ENCODE measurements around the gene ACVR1C.

ACVR1C gene

DNA sequence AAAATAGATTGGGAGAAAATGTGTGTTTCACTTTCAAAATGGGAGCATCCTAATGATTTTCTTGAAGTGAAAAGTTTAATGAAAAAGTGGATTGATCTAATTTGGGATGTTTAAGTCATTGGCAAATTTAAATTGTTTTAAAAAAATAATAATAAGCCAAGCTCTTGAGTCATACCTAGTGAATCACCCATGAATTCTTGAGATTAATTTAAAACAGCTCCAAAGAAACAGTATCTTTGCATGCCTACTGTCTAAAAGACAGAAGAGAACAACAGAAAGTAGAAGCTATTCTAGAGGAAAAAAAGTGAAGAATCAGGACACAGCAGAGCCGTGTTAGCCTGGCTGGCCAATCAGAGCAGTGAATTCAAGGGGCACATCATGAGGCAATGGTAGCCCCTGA is 7.7 kb downstream of the ACVR1C start:
- H3K4me2 ChIP-seq (ENCODE audit: low read length): peak overlapping the region; percentile 31
- H3K27me3 ChIP-seq (ENCODE audit: control insufficient read depth, insufficient read depth, low read length): peaks cover 5% of the 10 kb centered on the region
- peaks cover 6% of the 10 kb centered on the region for H3K4me1 ChIP-seq (ENCODE audit: control insufficient read depth, insufficient read depth, low read length)
- no peak overlapping the region for H3K4me3 ChIP-seq (ENCODE audit: low read length)
- no peaks in the 10 kb centered on the region for H3K36me3 ChIP-seq (ENCODE audit: insufficient read depth, low read length)
- no peaks in the 10 kb centered on the region for H3K9me3 ChIP-seq (replicated peaks; ENCODE audit: low read length)
- H3K9ac ChIP-seq (ENCODE audit: low read depth, low read length): no peak overlapping the region

DNA sequence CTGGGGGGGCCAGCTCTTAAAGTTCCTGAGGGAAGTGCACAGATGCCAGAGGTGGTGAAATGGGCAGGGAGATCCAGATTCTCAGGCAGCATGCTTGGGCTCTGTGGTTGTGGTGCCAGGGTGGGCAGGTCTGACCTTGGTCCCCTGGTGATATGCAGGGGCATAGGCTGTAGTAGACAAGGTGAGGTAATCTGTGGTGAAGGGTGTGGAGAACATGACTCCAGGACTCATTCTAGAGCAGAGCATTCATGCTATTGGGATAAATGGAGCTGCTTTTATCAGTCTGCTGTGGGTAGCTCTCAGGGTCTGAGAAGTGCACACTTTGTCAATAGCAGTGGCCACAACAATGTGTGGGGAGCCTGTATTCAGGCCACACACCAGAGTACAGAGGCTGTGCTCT is 16.9 kb downstream of the ACVR1C start:
- Histone ChIP-seq H3K27me3 (ENCODE audit: control insufficient read depth, insufficient read depth, low read length) (peaks cover 6% of the 10 kb centered on the region), H3K4me1 (ENCODE audit: control insufficient read depth, insufficient read depth, low read length) (no peaks in the 10 kb centered on the region), H3K9ac (ENCODE audit: low read depth, low read length) (no peak overlapping the region), H3K36me3 (ENCODE audit: insufficient read depth, low read length) (no peaks in the 10 kb centered on the region), H3K9me3 (replicated peaks; ENCODE audit: low read length) (no peaks in the 10 kb centered on the region), H3K4me2 (ENCODE audit: low read length) (no peak overlapping the region), H3K4me3 (ENCODE audit: low read length) (no peak overlapping the region)

DNA sequence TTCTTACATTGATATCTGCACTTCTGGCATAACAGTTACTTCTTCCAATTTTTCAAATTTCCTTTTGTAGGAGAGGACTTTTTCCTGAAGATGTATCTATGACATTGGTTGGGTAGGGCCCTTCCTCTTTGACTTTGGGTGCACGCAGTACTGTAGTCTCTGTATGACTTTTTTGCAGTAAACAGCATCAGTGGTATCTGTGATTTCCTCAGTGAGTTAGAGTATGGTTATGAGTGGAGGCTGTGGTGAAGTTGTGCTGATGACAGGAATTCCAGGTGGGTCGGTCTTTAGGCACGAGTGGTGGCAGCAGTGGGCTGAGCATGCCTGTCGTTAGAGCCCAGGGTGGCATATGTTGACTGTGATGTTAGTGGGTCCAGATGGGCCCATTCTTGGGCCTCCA is 17.6 kb downstream of the ACVR1C start:
- H3K4me3 ChIP-seq (ENCODE audit: low read length): no peak overlapping the region
- no peaks in the 10 kb centered on the region for H3K9me3 ChIP-seq (replicated peaks; ENCODE audit: low read length)
- H3K27me3 ChIP-seq (ENCODE audit: control insufficient read depth, insufficient read depth, low read length): peaks cover 6% of the 10 kb centered on the region
- no peak overlapping the region for H3K4me2 ChIP-seq (ENCODE audit: low read length)
- no peaks in the 10 kb centered on the region for H3K36me3 ChIP-seq (ENCODE audit: insufficient read depth, low read length)
- H3K4me1 ChIP-seq (ENCODE audit: control insufficient read depth, insufficient read depth, low read length): no peaks in the 10 kb centered on the region
- H3K9ac ChIP-seq (ENCODE audit: low read depth, low read length): no peak overlapping the region

DNA sequence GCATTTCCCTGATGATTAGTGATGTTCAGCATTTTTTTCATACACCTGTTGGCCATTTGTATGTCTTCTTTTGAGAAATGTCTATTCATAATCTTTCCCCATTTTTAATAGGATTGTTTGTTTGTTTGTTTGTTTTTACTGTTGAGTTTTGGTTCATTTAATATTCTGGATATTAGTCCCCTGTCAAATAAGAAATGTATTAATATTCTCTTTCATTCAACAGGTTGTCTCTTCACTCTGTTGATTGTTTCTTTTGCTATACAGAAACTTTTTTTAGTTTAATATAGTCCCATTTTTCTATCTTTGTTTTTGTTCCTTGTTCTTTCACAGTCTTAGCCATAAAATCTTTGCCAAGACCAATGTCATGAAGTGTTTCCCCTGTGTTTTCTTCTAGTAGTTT is 22.1 kb downstream of the ACVR1C start:
- Histone ChIP-seq H3K4me3 (ENCODE audit: low read length) (no peak overlapping the region), H3K27me3 (ENCODE audit: control insufficient read depth, insufficient read depth, low read length) (peaks cover 9% of the 10 kb centered on the region), H3K4me1 (ENCODE audit: control insufficient read depth, insufficient read depth, low read length) (no peaks in the 10 kb centered on the region), H3K9ac (ENCODE audit: low read depth, low read length) (no peak overlapping the region), H3K9me3 (replicated peaks; ENCODE audit: low read length) (no peaks in the 10 kb centered on the region), H3K36me3 (ENCODE audit: insufficient read depth, low read length) (no peaks in the 10 kb centered on the region), H3K4me2 (ENCODE audit: low read length) (no peak overlapping the region)

DNA sequence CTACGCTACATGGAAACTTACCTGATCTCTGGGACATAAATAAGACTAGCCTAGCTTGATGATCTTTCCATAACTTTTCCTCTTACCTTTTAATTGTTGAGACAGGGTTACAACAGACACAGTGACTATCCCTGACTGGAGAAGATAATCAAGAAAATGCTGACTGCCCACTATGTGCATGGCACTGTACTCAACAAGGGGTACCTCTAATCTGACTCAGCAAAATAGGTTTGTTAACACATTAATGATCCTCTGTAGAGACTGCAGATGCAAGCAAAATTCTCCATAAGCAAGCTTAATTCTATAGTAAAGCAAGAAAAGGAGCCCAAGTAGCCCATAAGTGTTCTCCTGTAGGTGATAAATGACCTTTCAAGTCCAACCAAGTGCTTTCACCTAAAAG is 25.5 kb downstream of the ACVR1C start:
- H3K9ac ChIP-seq (ENCODE audit: low read depth, low read length): no peak overlapping the region
- no peak overlapping the region for H3K4me3 ChIP-seq (ENCODE audit: low read length)
- no peaks in the 10 kb centered on the region for H3K4me1 ChIP-seq (ENCODE audit: control insufficient read depth, insufficient read depth, low read length)
- peaks cover 4% of the 10 kb centered on the region for H3K27me3 ChIP-seq (ENCODE audit: control insufficient read depth, insufficient read depth, low read length)
- no peaks in the 10 kb centered on the region for H3K36me3 ChIP-seq (ENCODE audit: insufficient read depth, low read length)
- H3K9me3 ChIP-seq (replicated peaks; ENCODE audit: low read length): no peaks in the 10 kb centered on the region
- no peak overlapping the region for H3K4me2 ChIP-seq (ENCODE audit: low read length)

DNA sequence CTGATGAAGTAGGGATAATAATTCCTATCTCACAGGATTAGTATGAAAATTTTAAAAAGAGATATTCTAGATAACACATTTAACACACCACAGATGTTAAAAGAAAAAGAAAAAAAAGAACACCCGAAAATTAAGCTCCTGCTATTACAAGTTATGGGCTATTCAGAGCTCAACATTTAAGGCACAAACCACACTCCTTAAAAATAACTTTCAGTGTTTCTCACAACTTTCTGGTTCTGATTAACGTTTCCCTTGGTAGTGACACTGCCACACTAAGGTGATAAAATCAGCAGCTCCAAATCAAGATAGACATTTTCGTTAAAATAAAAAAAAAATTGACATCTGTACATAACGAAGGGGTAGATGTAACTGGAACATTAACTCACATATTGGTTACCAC is 26.9 kb downstream of the ACVR1C start:
- H3K4me3 ChIP-seq (ENCODE audit: low read length): no peak overlapping the region
- H3K4me2 ChIP-seq (ENCODE audit: low read length): no peak overlapping the region
- no peaks in the 10 kb centered on the region for H3K4me1 ChIP-seq (ENCODE audit: control insufficient read depth, insufficient read depth, low read length)
- peaks cover 7% of the 10 kb centered on the region for H3K27me3 ChIP-seq (ENCODE audit: control insufficient read depth, insufficient read depth, low read length)
- no peaks in the 10 kb centered on the region for H3K36me3 ChIP-seq (ENCODE audit: insufficient read depth, low read length)
- no peak overlapping the region for H3K9ac ChIP-seq (ENCODE audit: low read depth, low read length)
- H3K9me3 ChIP-seq (replicated peaks; ENCODE audit: low read length): no peaks in the 10 kb centered on the region

DNA sequence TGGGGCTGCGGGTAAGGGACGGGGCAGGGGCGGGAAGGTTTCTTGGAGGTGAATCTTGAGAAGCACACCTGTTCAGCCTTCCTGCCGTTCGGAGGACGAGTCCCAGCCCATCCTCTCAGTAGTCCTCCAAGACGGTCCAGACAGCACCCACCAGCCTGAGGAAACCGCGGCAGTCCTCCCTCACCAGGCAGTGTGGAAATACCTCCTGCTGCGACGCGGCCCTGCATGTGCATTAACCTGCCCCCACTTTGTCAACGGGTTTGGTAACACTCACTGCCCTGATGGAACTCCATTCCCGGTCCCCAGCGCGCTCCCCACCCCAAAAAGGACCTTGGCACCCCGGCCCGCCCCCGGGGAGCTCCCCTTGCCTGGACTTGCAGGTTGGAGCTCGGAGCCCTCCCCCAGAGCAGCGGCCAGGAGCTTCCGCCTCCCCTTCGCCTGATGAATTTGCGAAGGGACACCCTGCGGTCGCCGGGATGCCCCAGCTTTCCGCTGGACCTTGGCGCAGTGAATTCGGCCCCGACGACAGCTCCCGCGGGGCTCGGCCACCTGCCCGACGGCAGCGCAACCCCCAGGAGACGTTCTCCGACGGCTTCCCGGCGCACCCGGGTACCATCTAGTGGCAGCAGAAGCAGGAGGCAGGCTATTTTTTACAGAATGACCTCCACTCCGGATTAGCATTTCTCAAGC is 31.5 kb downstream of the ACVR1C start:
- H3K27me3 ChIP-seq (ENCODE audit: control insufficient read depth, insufficient read depth, low read length): peaks cover 11% of the 10 kb centered on the region
- peak overlapping the region; percentile 43 for H3K4me2 ChIP-seq (ENCODE audit: low read length)
- peak overlapping the region; percentile 51 for H3K4me3 ChIP-seq (ENCODE audit: low read length)
- H3K36me3 ChIP-seq (ENCODE audit: insufficient read depth, low read length): no peaks in the 10 kb centered on the region
- no peaks in the 10 kb centered on the region for H3K9me3 ChIP-seq (replicated peaks; ENCODE audit: low read length)
- no peaks in the 10 kb centered on the region for H3K4me1 ChIP-seq (ENCODE audit: control insufficient read depth, insufficient read depth, low read length)
- no peak overlapping the region for H3K9ac ChIP-seq (ENCODE audit: low read depth, low read length)

DNA sequence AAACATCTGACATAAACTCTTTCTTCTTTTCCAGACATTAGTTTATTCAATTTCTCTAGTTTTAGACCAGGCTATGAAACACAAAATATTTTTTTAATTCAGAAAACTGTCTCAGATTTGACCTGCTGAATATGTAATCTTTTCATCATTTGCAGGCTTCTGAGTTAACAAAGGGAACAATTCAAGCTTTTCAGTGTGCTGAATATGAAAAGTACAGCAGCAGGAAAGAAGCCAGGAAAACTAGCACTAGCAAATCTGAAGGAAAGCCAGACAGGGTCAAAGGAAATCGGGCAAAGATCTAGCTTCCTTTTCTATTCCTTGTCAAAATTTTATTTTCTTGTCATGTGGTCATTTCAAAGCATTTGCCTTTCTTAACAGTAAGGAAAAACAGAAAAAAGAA is 35.3 kb downstream of the ACVR1C start:
- no peak overlapping the region for H3K4me2 ChIP-seq (ENCODE audit: low read length)
- no peak overlapping the region for H3K9ac ChIP-seq (ENCODE audit: low read depth, low read length)
- no peak overlapping the region for H3K4me3 ChIP-seq (ENCODE audit: low read length)
- H3K4me1 ChIP-seq (ENCODE audit: control insufficient read depth, insufficient read depth, low read length): no peaks in the 10 kb centered on the region
- no peaks in the 10 kb centered on the region for H3K36me3 ChIP-seq (ENCODE audit: insufficient read depth, low read length)
- H3K27me3 ChIP-seq (ENCODE audit: control insufficient read depth, insufficient read depth, low read length): peaks cover 11% of the 10 kb centered on the region
- H3K9me3 ChIP-seq (replicated peaks; ENCODE audit: low read length): no peaks in the 10 kb centered on the region

DNA sequence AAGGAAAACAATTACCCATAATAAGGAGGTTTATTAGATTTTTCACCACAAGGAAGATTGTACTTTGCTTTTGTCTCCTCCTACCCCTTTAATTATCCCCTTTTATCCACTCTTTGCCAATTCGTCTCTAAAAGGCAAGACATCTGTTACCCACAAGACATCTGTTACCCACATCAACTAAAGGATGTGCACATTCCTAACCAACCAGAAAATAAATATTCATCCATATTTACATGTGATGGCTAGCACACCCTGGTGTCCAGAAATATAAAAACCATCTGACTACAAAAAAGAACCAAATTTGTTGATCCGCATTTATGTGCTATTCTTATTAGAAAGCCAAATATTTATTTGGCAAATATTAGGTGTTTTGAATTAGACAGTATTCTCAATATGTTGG is 35.7 kb downstream of the ACVR1C start:
- H3K36me3 ChIP-seq (ENCODE audit: insufficient read depth, low read length): no peaks in the 10 kb centered on the region
- H3K4me2 ChIP-seq (ENCODE audit: low read length): no peak overlapping the region
- H3K4me1 ChIP-seq (ENCODE audit: control insufficient read depth, insufficient read depth, low read length): no peaks in the 10 kb centered on the region
- no peak overlapping the region for H3K9ac ChIP-seq (ENCODE audit: low read depth, low read length)
- no peaks in the 10 kb centered on the region for H3K9me3 ChIP-seq (replicated peaks; ENCODE audit: low read length)
- H3K4me3 ChIP-seq (ENCODE audit: low read length): no peak overlapping the region
- H3K27me3 ChIP-seq (ENCODE audit: control insufficient read depth, insufficient read depth, low read length): peaks cover 11% of the 10 kb centered on the region

DNA sequence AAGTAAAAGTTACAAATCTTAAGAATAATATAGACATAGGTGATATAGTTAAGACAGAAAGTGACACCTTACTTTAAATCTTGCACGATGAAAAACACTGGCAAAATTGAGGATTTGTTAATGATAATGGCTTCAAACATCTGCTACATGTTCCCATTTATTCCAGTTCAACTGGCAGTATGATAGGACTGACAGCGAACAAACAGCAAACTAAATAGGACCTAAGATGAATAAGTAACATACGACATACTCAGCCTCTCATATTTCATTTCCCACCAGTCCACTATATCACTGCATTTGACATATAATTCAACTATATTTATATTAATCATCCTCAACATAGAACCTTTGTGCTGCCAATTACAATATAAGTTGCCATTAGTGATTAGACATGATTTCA is 36.3 kb downstream of the ACVR1C start:
- Histone ChIP-seq H3K9me3 (replicated peaks; ENCODE audit: low read length) (no peaks in the 10 kb centered on the region), H3K9ac (ENCODE audit: low read depth, low read length) (no peak overlapping the region), H3K4me2 (ENCODE audit: low read length) (no peak overlapping the region), H3K4me1 (ENCODE audit: control insufficient read depth, insufficient read depth, low read length) (no peaks in the 10 kb centered on the region), H3K4me3 (ENCODE audit: low read length) (no peak overlapping the region), H3K27me3 (ENCODE audit: control insufficient read depth, insufficient read depth, low read length) (peaks cover 11% of the 10 kb centered on the region), H3K36me3 (ENCODE audit: insufficient read depth, low read length) (no peaks in the 10 kb centered on the region)

DNA sequence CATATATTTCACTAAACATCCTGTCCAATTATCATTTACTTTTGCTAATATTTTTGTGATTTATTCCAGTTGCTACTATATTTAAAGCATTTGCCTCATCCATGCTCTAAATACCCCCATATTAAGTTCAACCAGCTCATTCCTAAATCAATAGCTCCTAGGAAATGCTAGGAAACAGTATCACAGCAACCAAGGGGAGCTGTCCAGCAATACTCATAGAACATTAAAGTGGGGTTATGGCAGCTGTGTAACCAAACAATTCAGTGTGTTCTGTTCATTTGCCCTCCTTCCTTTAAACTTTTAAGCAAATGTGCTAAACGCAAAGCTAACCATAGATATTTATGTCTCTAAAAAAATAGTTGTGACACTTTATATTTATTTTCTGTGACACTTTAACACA is 41.1 kb downstream of the ACVR1C start:
- H3K4me2 ChIP-seq (ENCODE audit: low read length): no peak overlapping the region
- H3K4me1 ChIP-seq (ENCODE audit: control insufficient read depth, insufficient read depth, low read length): no peaks in the 10 kb centered on the region
- no peaks in the 10 kb centered on the region for H3K27me3 ChIP-seq (ENCODE audit: control insufficient read depth, insufficient read depth, low read length)
- no peak overlapping the region for H3K9ac ChIP-seq (ENCODE audit: low read depth, low read length)
- no peaks in the 10 kb centered on the region for H3K36me3 ChIP-seq (ENCODE audit: insufficient read depth, low read length)
- H3K4me3 ChIP-seq (ENCODE audit: low read length): no peak overlapping the region
- H3K9me3 ChIP-seq (replicated peaks; ENCODE audit: low read length): no peaks in the 10 kb centered on the region

DNA sequence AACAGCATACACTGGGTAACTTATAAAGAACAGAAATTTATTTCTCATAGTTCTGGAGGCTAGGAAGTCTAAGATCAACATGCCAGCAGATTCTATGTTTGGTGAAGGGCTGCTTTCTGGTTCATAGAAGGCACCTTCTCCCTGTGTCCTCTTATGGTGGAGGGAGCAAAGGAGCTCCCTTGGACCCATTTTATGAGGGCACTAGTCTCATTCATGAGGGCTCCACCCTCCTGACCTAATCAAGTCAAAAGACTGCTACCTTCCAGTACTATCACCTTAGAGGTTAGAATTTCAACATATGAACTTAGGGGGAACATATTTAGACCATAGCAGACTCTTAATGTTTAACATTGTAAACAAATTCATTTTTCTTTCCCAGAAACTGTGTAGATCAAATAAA is 54.5 kb downstream of the ACVR1C start:
- H3K4me1 ChIP-seq (ENCODE audit: control insufficient read depth, insufficient read depth, low read length): no peaks in the 10 kb centered on the region
- no peaks in the 10 kb centered on the region for H3K36me3 ChIP-seq (ENCODE audit: insufficient read depth, low read length)
- no peaks in the 10 kb centered on the region for H3K9me3 ChIP-seq (replicated peaks; ENCODE audit: low read length)
- H3K9ac ChIP-seq (ENCODE audit: low read depth, low read length): no peak overlapping the region
- peaks cover 2% of the 10 kb centered on the region for H3K27me3 ChIP-seq (ENCODE audit: control insufficient read depth, insufficient read depth, low read length)
- H3K4me3 ChIP-seq (ENCODE audit: low read length): no peak overlapping the region
- H3K4me2 ChIP-seq (ENCODE audit: low read length): no peak overlapping the region
